GM18861 (cell line): Measurements from ENCODE around the gene MED16.
"Not testable (repeated sequence)": the region's sequence is repeated elsewhere in the genome, so short reads cannot be mapped to it uniquely, and the experiment has no call there.

ENCODE experiments used
- ATAC-seq: cut with Tn5 transposase; IDR thresholded peaks from one replicate; pipeline ENCODE4 v1.9.1; 2021; ENCODE audit not compliant: unreplicated experiment

The MED16 gene

GRCh38 chr19:889662-890295, 3.2 kb downstream of the MED16 start:
- no peak for ATAC-seq

GRCh38 chr19:888581-889385, 4.2 kb downstream of the MED16 start:
- no peak for ATAC-seq

GRCh38 chr19:887599-887998, 5.4 kb downstream of the MED16 start:
- ATAC-seq: no peak

- no peak for ATAC-seq
These were observed 5.9 kb downstream of the MED16 start for GRCh38 chr19:887072-887471.

GRCh38 chr19:885536-886224, 7.3 kb downstream of the MED16 start:
- ATAC-seq: no peak

- no peak for ATAC-seq
These were observed 8.4 kb downstream of the MED16 start for GRCh38 chr19:884420-885211.

- no peak for ATAC-seq
These were observed 9.3 kb downstream of the MED16 start for GRCh38 chr19:883661-884211.

- ATAC-seq: no peak
These were observed 10.0 kb downstream of the MED16 start for GRCh38 chr19:882871-883497.

- ATAC-seq: no peak
These were observed 11.5 kb downstream of the MED16 start for GRCh38 chr19:881385-882071.

GRCh38 chr19:879711-880438, 13.1 kb downstream of the MED16 start:
- ATAC-seq: no peak

GRCh38 chr19:878751-879561, 14.0 kb downstream of the MED16 start:
- not testable (repeated sequence) for ATAC-seq

GRCh38 chr19:877992-878660, 14.9 kb downstream of the MED16 start:
- not testable (repeated sequence) for ATAC-seq

GRCh38 chr19:876780-877314, 16.1 kb downstream of the MED16 start:
- ATAC-seq: no peak

- no peak for ATAC-seq
These were observed 16.9 kb downstream of the MED16 start for GRCh38 chr19:876089-876488.

- no peak for ATAC-seq
These were observed 17.6 kb downstream of the MED16 start for GRCh38 chr19:875265-875879.

GRCh38 chr19:873561-874041, 19.4 kb downstream of the MED16 start:
- ATAC-seq: no peak

GRCh38 chr19:873084-873483, 19.9 kb downstream of the MED16 start:
- ATAC-seq: no peak
